Fibroblast of mammary gland (primary cell): Measurements from ENCODE around the gene MTPN.

Experiments
- DNase-seq: peaks from one replicate; pipeline ENCODE4 v3.0.0-alpha.2; 2010; ENCODE audit warnings: low read depth
- H3K4me3 ChIP-seq: 2 replicates; pipeline ENCODE4 v1.5.1; 2011; ENCODE audit warnings: low read depth, mild to moderate bottlenecking, low read length, moderate library complexity; ENCODE audit not compliant: control insufficient read depth
- TF ChIP-seq, protein P1 (sequence below): conservative IDR thresholded peaks from 2 replicates; pipeline ENCODE4 v1.5.1; 2011; ENCODE audit warnings: low read depth, low read length, inconsistent platforms; ENCODE audit not compliant: control insufficient read depth, insufficient read depth

The MTPN gene

DNA sequence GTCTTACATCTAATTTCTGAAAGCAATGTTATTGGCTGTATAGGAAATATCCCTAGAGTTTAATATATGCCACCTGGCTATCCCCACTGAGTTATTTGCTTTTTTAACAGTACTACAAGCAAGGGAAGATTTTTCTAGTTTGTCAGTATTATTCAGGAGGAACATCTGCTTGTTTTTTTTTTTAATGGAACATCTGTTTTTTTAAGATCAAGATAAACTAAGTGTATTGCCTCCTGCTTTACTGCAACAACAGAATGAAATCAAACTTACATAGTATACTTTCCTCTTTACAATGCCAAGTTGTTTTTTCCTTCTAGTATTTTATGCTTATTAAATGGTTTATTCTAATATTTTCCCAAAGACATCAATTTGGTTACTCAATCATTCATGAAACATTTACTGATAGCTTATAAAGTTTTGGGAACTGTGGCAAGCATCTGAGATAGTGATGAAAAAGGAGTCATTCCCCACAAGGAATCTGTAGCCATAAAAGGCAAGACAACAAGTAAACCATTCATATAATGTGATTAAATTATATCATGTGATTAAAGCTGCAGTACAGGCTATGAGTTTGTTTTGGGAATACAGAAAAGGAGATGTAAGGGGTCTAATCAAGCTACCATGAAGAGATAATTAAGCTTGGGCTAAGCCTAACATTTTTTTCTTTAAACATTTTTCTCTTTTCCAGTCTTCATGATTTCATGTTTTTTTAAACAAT, 17.4 kb downstream of the MTPN start:
- H3K4me3 ChIP-seq: no peak overlapping the region
- DNase-seq: no peak
- TF ChIP-seq, protein P1, sequence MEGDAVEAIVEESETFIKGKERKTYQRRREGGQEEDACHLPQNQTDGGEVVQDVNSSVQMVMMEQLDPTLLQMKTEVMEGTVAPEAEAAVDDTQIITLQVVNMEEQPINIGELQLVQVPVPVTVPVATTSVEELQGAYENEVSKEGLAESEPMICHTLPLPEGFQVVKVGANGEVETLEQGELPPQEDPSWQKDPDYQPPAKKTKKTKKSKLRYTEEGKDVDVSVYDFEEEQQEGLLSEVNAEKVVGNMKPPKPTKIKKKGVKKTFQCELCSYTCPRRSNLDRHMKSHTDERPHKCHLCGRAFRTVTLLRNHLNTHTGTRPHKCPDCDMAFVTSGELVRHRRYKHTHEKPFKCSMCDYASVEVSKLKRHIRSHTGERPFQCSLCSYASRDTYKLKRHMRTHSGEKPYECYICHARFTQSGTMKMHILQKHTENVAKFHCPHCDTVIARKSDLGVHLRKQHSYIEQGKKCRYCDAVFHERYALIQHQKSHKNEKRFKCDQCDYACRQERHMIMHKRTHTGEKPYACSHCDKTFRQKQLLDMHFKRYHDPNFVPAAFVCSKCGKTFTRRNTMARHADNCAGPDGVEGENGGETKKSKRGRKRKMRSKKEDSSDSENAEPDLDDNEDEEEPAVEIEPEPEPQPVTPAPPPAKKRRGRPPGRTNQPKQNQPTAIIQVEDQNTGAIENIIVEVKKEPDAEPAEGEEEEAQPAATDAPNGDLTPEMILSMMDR: no peak

- DNase-seq: no peak
- H3K4me3 ChIP-seq: no peak overlapping the region
- TF ChIP-seq, protein P1: no peak
Measured at GRCh38 chr7:135958173-135958572, 19.0 kb downstream of the MTPN start.

- TF ChIP-seq, protein P1: no peak
- no peak for DNase-seq
- H3K4me3 ChIP-seq: no peak overlapping the region
Measured at GRCh38 chr7:135957627-135958026, 19.5 kb downstream of the MTPN start.

- H3K4me3 ChIP-seq: no peak overlapping the region
- TF ChIP-seq, protein P1: no peak
- no peak for DNase-seq
Measured at GRCh38 chr7:135956393-135956792, 20.8 kb downstream of the MTPN start.

- TF ChIP-seq, protein P1: no peak
- no peak overlapping the region for H3K4me3 ChIP-seq
- DNase-seq: no peak
Measured at GRCh38 chr7:135950972-135951371, 26.2 kb downstream of the MTPN start.

GRCh38 chr7:135950429-135950828, 26.7 kb downstream of the MTPN start:
- DNase-seq: no peak
- TF ChIP-seq, protein P1: no peak
- H3K4me3 ChIP-seq: no peak overlapping the region
